NCI-H774 (cell line): ENCODE results near the gene EIF2S1.
"Not testable (repeated sequence)": the region's sequence is repeated elsewhere in the genome, so short reads cannot be mapped to it uniquely, and the experiment has no call there.

Experiments
- DNase-seq: peaks from one replicate; lab custom pipeline; 2025; lab: John Stamatoyannopoulos, UW

The EIF2S1 gene

DNA sequence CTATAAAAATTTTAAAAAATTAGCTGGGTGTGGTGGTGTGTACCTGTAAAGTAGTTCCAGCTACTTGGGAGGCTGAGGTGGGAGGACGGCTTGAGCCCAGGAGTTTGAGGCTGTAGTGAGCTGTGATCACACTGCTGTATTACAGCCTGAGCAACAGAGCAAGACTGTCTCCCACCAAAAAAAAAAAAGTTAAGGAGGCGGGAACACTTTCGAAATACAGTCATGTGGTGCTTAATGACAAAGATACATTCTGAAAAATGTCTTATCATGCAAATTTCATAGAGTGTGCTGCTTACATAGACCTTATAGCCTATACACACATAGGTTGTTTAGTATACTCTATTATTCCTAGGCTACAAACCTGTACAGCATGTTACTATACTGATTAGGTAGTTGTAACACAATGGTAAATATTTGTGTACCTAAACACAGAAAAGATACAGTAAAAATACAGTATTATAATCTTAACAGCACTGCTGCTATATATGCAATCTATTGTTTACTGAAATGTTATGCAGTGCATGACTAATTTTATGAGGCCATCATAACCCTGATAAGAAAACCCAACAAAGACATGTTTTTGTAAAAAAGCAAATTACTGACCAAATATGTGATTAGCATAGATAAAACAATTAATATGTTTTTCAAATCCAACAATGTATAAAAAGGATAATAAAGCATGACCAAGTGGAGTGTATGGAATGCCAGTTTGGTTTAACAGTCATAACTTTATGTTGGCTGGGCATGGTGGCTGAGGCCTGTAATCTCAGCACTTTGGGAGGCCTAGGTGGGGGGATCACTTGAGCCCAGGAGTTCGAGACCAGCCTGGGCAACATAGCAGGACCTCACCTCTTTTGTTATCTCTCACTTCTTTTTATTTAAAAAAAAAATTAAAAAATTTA is 11.4 kb downstream of the EIF2S1 start:
- DNase-seq, result no peak

DNA sequence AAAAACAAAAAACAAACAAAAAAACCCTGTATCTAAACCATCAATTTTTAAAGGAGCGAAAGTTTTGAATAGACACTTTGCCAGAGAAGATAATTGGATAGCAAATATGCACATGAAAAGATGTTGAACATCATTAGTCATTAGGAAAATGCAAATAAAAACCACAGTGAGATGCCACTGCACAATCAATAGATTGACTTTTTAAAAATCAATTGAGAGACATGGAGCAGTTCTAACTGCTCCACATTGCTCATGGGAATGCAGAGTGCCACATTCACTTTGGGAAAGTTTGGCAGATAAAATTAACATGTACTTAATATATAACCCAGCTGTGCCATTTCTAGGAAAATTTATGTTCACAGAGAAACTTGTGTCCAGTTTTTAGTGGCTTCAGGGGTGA is 12.7 kb downstream of the EIF2S1 start:
- DNase-seq, result no peak

- no peak for DNase-seq
Measured at GRCh38 chr14:67373347-67373746, 13.2 kb downstream of the EIF2S1 start.

DNA sequence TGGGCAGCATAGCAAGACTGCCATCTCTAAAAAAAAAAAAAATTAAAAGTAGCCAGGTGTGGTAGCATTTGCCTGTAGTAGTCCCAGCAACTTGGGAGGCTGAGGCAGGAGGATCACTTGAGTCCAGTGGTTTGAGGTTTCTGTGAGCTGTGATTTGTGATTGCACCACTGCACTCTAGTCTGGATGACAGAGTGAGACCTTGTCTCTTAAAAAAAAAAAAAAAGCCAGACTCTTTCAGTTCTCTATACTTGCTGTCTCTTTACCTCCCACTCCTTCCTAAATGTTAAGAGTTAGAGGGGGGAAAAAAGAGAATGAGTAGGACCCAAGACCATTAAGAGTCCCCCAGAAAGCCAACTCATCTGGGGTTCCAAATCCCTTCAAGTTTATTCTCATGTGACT is 17.8 kb downstream of the EIF2S1 start:
- no peak for DNase-seq

DNA sequence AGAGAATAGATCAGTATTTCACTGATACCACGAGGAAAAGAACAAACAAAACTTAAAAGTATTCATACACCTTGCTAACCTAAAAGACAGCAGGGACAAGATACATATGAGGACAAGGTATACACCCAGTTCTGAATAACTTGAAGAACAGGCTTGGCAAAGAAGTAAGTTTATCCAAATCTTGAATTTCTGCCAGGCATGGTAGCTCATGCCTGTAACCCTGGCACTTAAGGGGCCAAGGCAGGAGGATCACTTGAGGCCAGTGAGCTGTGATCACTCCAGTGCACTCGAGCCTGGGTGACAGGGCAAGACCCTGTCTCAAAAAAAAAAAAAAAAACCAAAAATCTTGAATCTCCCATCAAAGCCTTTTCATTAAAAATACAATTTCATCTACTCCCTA is 25.0 kb downstream of the EIF2S1 start:
- no peak for DNase-seq

DNA sequence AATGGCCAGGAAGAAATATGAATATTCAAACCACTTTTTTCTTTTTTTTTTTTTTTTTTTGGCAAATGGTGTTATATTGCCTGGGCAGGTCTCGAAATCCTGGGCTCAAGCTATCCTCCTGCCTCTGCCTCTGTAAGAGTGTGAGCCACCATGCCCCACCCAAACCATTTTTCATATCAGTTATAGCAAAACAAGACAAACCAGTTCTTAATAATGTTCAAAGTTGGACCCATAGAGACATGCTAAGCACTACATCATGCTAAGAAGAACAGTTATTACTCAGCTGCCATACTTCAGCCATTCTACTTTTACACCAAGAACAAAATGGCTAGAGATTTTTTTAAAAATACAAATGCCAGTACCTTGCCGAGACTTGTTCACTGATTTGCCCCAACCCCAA is 25.5 kb downstream of the EIF2S1 start:
- DNase-seq, result no peak

- no peak for DNase-seq
Measured at GRCh38 chr14:67387195-67387594, 27.1 kb downstream of the EIF2S1 start.

GRCh38 chr14:67389275-67389674 is 29.1 kb downstream of the EIF2S1 start:
- DNase-seq, result no peak

- DNase-seq, result no peak
Measured at GRCh38 chr14:67389811-67390534, 29.8 kb downstream of the EIF2S1 start.

GRCh38 chr14:67391268-67391667 is 31.1 kb downstream of the EIF2S1 start:
- no peak for DNase-seq

DNA sequence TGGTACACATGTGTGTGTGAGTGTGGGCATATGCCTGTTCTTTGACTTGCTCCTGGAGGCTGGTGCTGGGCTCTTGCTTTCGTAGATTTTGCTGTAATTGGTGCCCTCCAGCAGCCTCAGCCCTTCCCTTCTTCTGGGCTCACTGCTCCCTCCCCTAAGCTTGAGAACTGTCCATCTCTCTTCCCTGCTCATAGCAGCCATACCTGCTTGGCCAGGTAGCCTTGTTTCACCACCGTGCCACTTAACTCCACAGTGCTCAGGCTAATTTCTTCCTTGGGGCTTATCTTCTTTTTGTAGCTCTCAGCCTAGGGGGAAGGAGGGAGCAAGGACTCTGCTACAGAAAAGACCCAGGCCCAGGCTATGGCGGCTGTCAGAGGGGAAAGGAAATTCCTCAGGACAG is 32.0 kb downstream of the EIF2S1 start:
- no peak for DNase-seq

DNA sequence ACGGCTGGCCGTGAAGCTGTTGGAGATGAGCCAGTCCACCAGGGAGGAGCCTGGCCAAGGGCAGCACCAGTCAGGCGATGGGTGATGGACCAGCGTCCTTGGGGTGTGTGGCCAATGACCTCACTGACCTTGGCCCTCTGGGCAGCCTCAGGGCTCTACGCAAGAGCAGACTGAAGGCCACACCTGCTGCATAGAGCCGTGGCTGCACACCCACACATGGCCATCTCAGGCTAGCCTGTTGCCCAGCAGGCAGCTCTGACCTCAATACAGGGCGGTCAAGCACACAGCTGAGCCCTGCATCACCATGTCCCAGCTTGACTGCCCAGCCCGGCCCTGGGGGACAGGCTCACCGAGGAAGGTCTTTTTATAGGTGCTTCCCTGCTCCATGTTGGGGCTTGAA is 32.7 kb downstream of the EIF2S1 start:
- no peak for DNase-seq

DNA sequence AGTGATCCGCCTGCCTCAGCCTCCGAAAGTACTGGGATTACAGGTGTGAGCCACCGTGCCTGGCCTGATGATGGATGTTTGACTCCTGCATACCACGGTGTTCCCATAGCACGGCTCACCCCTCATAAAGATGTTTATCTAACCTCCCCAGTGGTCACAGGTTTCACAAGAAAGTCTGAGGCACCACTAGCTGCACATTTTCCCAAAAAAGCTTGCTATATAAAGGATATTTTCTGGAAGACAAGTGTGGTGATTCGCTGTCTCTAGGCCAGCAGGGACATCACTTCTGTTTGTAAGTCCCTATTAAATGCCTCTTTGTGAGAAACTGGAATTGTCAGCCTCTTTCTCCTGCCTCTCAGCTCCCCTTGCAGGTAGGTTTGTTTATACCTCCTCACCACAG is 33.6 kb downstream of the EIF2S1 start:
- no peak for DNase-seq

GRCh38 chr14:67395086-67395875 is 35.2 kb downstream of the EIF2S1 start:
- no peak for DNase-seq

- no peak for DNase-seq
Measured at GRCh38 chr14:67395876-67396189, 35.7 kb downstream of the EIF2S1 start.

DNA sequence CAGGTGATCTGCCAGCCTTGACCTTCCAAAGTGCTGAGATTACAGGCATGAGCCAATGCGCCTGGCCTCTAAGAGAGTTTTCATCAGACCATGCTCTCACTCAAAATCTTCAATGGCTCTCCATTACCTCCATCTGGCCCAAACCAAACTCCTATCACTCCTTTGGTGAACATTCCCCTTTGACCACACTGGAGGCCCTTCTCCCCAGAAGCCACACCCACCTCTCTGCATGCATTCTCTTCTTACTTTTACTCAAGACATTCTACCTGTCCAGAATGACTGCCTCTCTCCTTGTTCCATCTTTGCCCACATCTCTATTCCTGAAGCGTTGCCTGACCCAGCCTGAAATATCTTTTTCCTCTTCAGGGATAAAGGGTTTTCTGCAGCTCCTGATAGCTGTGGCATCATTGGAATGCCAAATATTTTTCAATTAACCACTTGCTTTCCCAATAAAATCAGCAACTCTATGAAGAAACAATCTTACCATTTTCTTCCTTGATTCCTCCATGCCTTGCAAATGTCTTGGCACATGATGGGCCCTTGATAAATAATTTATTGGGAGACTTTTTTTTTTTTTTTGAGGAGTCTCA is 36.3 kb downstream of the EIF2S1 start:
- DNase-seq, result no peak

- DNase-seq, result no peak
Measured at GRCh38 chr14:67397536-67397935, 37.4 kb downstream of the EIF2S1 start.

- no peak for DNase-seq
Measured at GRCh38 chr14:67400434-67400833, 40.3 kb downstream of the EIF2S1 start.

DNA sequence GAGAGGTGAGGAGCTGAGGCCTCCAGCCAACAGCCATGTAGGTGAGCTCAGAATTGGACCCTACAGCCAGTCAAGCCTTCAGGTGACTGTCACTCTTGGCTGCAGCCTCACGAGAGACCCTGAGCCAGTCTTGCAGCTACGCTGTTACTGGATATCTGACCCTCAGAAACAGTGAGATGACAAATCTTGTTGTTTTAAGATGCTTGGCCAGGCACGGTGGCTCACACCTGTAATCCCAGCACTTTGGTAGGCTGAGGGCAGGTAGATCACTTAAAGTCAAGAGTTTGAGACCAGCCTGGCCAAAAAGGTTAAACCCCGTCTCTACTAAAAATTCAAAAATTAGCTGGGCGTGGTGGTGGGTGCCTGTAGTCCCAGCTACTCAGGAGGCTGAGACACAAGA is 45.6 kb downstream of the EIF2S1 start:
- DNase-seq, result no peak

DNA sequence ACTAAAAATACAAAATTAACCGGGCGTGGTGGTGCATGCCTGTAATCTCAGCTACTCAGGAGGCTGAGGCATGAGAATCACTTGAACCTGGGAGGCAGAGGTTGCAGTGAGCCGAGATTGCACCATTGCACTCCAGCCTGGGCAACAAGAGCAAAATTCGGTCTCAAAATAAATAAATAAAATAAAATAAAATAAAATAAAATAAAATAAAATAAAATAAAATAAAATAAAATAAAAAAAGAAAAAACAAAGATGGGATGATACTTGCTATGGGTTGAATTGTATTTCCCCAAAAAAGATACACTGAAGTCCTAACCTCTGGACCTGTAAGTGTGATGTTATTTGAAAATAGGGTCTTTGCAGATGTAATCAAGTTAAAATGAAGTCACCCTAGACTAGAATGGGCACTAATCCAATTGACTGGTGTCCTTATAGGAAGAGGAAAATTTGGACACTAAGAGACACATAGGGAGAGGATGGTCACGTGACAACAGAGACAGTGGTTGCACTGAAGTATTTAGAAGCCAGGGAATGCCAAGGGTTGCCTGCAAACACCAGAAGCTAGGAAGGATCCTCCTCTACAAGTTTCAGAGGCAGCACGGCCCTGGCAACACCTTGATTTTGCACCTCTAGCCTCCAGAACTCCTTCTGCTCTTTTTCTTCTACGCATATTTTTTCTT is 48.1 kb downstream of the EIF2S1 start:
- DNase-seq, result not testable (repeated sequence)

DNA sequence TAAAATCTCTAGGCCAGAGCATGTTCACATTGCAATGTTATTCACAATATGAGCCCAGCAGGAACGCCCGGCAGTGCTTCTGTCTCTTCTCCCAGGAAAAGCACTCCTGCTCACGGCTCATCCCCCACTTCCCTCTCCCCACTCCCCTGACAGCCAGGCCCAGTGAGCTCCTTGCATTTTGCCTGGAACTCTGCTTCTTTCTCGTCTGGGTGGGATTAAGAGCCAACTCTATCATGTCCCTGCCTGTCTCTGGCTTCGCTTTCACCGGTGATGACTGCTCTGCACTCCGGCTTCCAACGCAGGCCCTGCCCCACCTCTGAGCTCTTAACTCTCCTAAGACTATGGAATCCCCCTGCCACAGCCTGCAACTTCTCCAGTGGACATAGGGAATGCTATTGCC is 49.3 kb downstream of the EIF2S1 start:
- DNase-seq, result no peak

DNA sequence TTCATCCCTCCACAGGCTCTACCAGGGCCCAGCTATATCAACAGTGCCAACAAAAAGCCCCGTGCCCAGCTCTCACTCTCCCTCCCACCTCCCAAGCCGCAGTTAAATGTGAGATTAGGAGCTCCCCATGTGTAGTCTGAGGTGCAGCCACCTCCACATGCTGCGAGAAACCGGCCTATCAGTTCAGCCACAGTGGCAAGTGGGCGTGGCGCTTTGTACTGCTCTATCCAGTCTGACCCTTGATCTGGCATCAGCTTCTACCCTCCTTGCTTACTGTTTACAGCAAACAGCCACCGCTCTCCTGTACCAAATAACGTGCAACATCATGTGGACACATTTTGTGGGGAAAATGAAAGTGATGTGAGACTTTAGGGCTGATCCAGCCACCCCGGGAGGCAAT is 50.2 kb downstream of the EIF2S1 start:
- no peak for DNase-seq
